HepG2 (cell line): ENCODE data around the gene ZC2HC1B. TPM values are rescaled to one million over a fixed set of nuclear protein-coding genes. Genes with fewer than 3 reads are reported as not detected.

Experiments
- CHCHD3 ChIP-seq: sonication (generic); formaldehyde crosslinking; IDR thresholded peaks from 2 replicates; pipeline ENCODE4 v1.8.0; 2022; ENCODE audit warnings: mild to moderate bottlenecking, missing genetic modification reagents, moderate library complexity
- EP300 ChIP-seq, 3 experiments: sonication (generic) in 1 of 3; formaldehyde crosslinking in 1 of 3; IDR thresholded peaks; 2 replicates each; pipeline versions ENCODE4 v1.5.1 to v1.6.1; 2011 to 2020; ENCODE audit warnings: low read depth in 2 of 3, low read length in 2 of 3, borderline replicate concordance in 1 of 3, improper control_type of control experiment in 1 of 3, mild to moderate bottlenecking in 1 of 3, missing genetic modification reagents in 1 of 3, moderate library complexity in 1 of 3
- PPARG ChIP-seq: conservative IDR thresholded peaks from 2 replicates; pipeline ENCODE4 v1.6.1; 2016; ENCODE audit warnings: missing biosample characterization, missing genetic modification reagents
- REPIN1 ChIP-seq: sonication (generic); formaldehyde crosslinking; IDR thresholded peaks from 2 replicates; pipeline ENCODE4 v1.8.0; 2022; ENCODE audit warnings: missing genetic modification reagents, low read depth, mild to moderate bottlenecking, borderline replicate concordance
- TEAD3 ChIP-seq: optimal IDR thresholded peaks from 2 replicates; pipeline ENCODE3; 2016; ENCODE audit warnings: borderline replicate concordance
- ZFAT ChIP-seq: sonication (generic); formaldehyde crosslinking; conservative IDR thresholded peaks from 2 replicates; pipeline ENCODE4 v1.8.1; 2023; ENCODE audit warnings: missing genetic modification reagents, inconsistent platforms
- ZNF235 ChIP-seq: sonication (generic); formaldehyde crosslinking; IDR thresholded peaks from 2 replicates; pipeline ENCODE4 v1.8.1; 2023; ENCODE audit warnings: mild to moderate bottlenecking, missing genetic modification reagents, borderline replicate concordance
- ZNF331 ChIP-seq: sonication (generic); formaldehyde crosslinking; IDR thresholded peaks from 2 replicates; pipeline ENCODE4 v1.4.0; 2020; ENCODE audit warnings: missing genetic modification reagents
- ZNF816 ChIP-seq: sonication (generic); formaldehyde crosslinking; IDR thresholded peaks from 2 replicates; pipeline ENCODE4 v1.8.0; 2022; ENCODE audit warnings: missing genetic modification reagents, mild to moderate bottlenecking, borderline replicate concordance
- polyA plus RNA-seq, 8 experiments: library from polyadenylated mRNA; depleted of rRNA in 3 of 8; stranded (reverse) in 7 of 8; unstranded in 1 of 8; fragments of >200 nt; fragmentation: Illumina TruSeq in 4 of 8; extraction: Trizol in 4 of 8; gene quantifications; 2 replicates each; pipeline versions ENCODE4 v1.2.1 to v1.2.3, GENCODE V29; 2011 to 2016; ENCODE audit warnings: low read depth in 4 of 8, missing spikeins in 1 of 8, mixed read lengths in 1 of 8; ENCODE audit not compliant: insufficient read depth in 1 of 8
- total RNA-seq, 5 experiments: library from RNA; depleted of rRNA; stranded (reverse); fragments of >200 nt; fragmentation: Illumina TruSeq; extraction: Trizol; gene quantifications; 2 replicates each; pipeline ENCODE4 v1.2.3, GENCODE V29; 2016; ENCODE audit warnings: low read depth in 1 of 5
- TF ChIP-seq, protein P1 (sequence below): IDR thresholded peaks from 2 replicates; pipeline ENCODE4 v1.6.1; 2012; ENCODE audit warnings: low read length, improper control_type of control experiment
- TF ChIP-seq, protein P2 (sequence below): sonication (generic); formaldehyde crosslinking; IDR thresholded peaks from 2 replicates; pipeline ENCODE4 v1.8.0; 2022; ENCODE audit warnings: missing genetic modification reagents, low read depth, mild to moderate bottlenecking, borderline replicate concordance
- TF ChIP-seq, protein P3 (sequence below): sonication (generic); formaldehyde crosslinking; IDR thresholded peaks from 2 replicates; pipeline ENCODE4 v1.4.0; 2020; ENCODE audit warnings: missing genetic modification reagents

Gene ZC2HC1B
- total and polyA plus RNA-seq, 2 of the 13 experiments (the other 11 are each of a cell fraction or from before 2014, with no cell fraction given) = not detected

DNA sequence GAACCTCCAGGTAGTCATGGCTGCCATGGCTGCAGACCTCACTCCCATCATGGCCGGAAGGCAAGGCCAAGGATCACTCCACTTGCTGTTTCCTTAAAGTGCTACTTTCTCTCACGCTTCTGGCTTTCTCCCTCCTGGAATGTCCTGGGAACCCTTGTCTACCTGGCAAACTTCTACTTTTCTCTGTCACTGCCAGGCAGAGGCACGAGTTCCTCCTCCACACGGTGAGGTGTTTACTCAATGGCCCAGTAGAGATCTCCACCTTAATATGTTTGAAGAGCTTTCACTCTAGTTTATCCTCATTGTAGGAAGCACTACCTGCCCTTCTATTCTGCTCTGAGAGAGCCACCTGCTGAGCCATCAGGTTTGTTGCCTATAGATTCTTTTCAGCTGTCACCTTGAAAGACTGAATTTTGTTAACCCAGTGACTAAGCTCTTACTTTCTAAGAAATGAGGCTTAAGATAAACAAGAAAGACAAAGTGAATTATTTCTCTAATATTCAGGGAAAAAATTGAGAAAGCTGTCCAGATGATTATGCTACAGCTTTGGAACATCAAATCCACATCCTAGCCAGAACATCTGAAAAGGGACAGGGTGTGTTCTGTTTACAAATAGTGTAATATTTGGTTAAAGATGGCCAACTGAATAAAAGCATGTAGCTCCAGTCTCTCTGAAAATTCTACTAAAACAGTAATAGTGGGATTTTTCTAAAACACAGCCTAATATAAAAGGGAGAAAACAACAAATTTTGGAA lies 88.8 kb downstream of the ZC2HC1B start (continued):
- TF ChIP-seq, protein P1, sequence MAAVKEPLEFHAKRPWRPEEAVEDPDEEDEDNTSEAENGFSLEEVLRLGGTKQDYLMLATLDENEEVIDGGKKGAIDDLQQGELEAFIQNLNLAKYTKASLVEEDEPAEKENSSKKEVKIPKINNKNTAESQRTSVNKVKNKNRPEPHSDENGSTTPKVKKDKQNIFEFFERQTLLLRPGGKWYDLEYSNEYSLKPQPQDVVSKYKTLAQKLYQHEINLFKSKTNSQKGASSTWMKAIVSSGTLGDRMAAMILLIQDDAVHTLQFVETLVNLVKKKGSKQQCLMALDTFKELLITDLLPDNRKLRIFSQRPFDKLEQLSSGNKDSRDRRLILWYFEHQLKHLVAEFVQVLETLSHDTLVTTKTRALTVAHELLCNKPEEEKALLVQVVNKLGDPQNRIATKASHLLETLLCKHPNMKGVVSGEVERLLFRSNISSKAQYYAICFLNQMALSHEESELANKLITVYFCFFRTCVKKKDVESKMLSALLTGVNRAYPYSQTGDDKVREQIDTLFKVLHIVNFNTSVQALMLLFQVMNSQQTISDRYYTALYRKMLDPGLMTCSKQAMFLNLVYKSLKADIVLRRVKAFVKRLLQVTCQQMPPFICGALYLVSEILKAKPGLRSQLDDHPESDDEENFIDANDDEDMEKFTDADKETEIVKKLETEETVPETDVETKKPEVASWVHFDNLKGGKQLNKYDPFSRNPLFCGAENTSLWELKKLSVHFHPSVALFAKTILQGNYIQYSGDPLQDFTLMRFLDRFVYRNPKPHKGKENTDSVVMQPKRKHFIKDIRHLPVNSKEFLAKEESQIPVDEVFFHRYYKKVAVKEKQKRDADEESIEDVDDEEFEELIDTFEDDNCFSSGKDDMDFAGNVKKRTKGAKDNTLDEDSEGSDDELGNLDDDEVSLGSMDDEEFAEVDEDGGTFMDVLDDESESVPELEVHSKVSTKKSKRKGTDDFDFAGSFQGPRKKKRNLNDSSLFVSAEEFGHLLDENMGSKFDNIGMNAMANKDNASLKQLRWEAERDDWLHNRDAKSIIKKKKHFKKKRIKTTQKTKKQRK = no peak
- TF ChIP-seq ZNF816 (CRISPR knock-in tag) = no peak
- TF ChIP-seq REPIN1 (CRISPR knock-in tag) = no peak
- no peak for TF ChIP-seq PPARG (CRISPR knock-in tag)
- TF ChIP-seq, protein P2, sequence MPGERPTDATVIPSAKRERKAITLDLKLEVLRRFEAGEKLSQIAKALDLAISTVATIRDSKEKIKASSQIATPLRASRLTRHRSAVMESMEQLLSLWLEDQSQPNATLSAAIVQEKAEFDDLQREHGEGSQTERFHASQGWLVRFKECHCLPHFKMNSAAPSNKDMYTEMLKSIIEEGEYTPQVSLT (CRISPR knock-in tag) = no peak
- no peak for TF ChIP-seq ZNF235 (CRISPR knock-in tag)
- TF ChIP-seq, protein P3, sequence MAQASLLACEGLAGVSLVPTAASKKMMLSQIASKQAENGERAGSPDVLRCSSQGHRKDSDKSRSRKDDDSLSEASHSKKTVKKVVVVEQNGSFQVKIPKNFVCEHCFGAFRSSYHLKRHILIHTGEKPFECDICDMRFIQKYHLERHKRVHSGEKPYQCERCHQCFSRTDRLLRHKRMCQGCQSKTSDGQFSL (CRISPR knock-in tag) = no peak
- TF ChIP-seq ZNF331 = no peak
- no peak for TF ChIP-seq TEAD3 (CRISPR knock-in tag)
- no peak for TF ChIP-seq EP300 (IDR thresholded peaks at IDR 0.05; ENCODE audit: low read depth in 2 of 2, low read length in 2 of 2)
- no peak for TF ChIP-seq EP300 (CRISPR knock-in tag; IDR thresholded peaks at IDR 0.05; ENCODE audit: borderline replicate concordance)
- no peak for TF ChIP-seq ZFAT (CRISPR knock-in tag)
- no peak for TF ChIP-seq CHCHD3 (CRISPR knock-in tag)
